A673 (cell line): ENCODE measurements around the gene COA8. TPM values are rescaled to one million over a fixed set of nuclear protein-coding genes. Genes with fewer than 3 reads are reported as not detected.

ENCODE experiments used
- BruUV-seq: library from RNA; stranded (reverse); fragments of 400-500 nt; replicated peaks from 2 replicates; lab custom pipeline; 2021; lab: Mats Ljungman, UMichigan
- CTCF ChIA-PET: fragments of 300-600 bp; sonication (Branson Sonifier 250); formaldehyde crosslinking; loops from one replicate; lab custom pipeline; 2022; ENCODE audit warnings: antibody characterized with exemption; lab: Charles Lee
- POLR2A ChIA-PET: fragments of 300-600 bp; sonication (Branson Sonifier 250); formaldehyde crosslinking; loops from one replicate; lab custom pipeline; 2022; ENCODE audit warnings: antibody characterized with exemption; ENCODE audit not compliant: low non-redundant PET; lab: Charles Lee
- DNase-seq: peaks from one replicate; pipeline ENCODE4 v3.0.0-alpha.2; 2015; ENCODE audit warnings: low spot score
- H3K27ac ChIP-seq: fragments of 200-600 bp; sonication (generic); 2 replicates; pipeline ENCODE4 v1.5.1; 2016; ENCODE audit warnings: mixed run types, low read depth, mild to moderate bottlenecking, mixed read lengths, antibody characterized with exemption, low read length; ENCODE audit not compliant: poor library complexity, severe bottlenecking
- H3K27me3 ChIP-seq: fragments of 200-600 bp; sonication (generic); replicated peaks from 2 replicates; pipeline ENCODE4 v1.6.1; 2017; ENCODE audit warnings: mixed run types, low read depth, mild to moderate bottlenecking, mixed read lengths, antibody characterized with exemption, low read length; ENCODE audit not compliant: insufficient read depth, poor library complexity
- H3K36me3 ChIP-seq: fragments of 200-600 bp; sonication (generic); 2 replicates; pipeline ENCODE4 v1.6.1; 2016; ENCODE audit warnings: mixed run types, mild to moderate bottlenecking, mixed read lengths, antibody characterized with exemption, low read length; ENCODE audit not compliant: insufficient read depth, poor library complexity, severe bottlenecking
- H3K4me1 ChIP-seq: fragments of 200-600 bp; sonication (generic); 2 replicates; pipeline ENCODE4 v1.6.1; 2017; ENCODE audit warnings: mixed run types, mild to moderate bottlenecking, mixed read lengths, antibody characterized with exemption, low read length; ENCODE audit not compliant: insufficient read depth, poor library complexity, severe bottlenecking
- H3K4me3 ChIP-seq: fragments of 200-600 bp; sonication (generic); 2 replicates; pipeline ENCODE4 v1.5.1; 2016; ENCODE audit warnings: low read depth, mixed run types, mild to moderate bottlenecking, mixed read lengths, low read length; ENCODE audit not compliant: poor library complexity, severe bottlenecking
- H3K9me3 ChIP-seq: fragments of 200-600 bp; sonication (generic); 2 replicates; pipeline ENCODE4 v1.6.1; 2016; ENCODE audit warnings: mixed run types, low read depth, mild to moderate bottlenecking, mixed read lengths, antibody characterized with exemption, low read length; ENCODE audit not compliant: poor library complexity, severe bottlenecking
- CTCF ChIP-seq: fragments of 300-800, 200-600 bp; sonication (generic); conservative IDR thresholded peaks from 2 replicates; pipeline ENCODE4 v1.5.1; 2017; ENCODE audit warnings: low read depth, mild to moderate bottlenecking, antibody characterized with exemption, low read length, moderate library complexity, mixed read lengths
- EZH2 ChIP-seq: fragments of 200-600 bp; sonication (generic); IDR thresholded peaks from 2 replicates; pipeline ENCODE4 v1.6.1; 2017; ENCODE audit warnings: borderline replicate concordance, low read depth, mild to moderate bottlenecking, mixed read lengths, antibody characterized with exemption, low read length; ENCODE audit not compliant: poor library complexity, severe bottlenecking
- intact Hi-C: fragments of 100-400 bp; cut with micrococcal nuclease; formaldehyde crosslinking; loops from one replicate; pipeline ENCODE4 v1.10.0; 2022; ENCODE audit not compliant: unreplicated experiment
- total RNA-seq: library from RNA; stranded (reverse); gene quantifications from 2 replicates; pipeline ENCODE4 v1.2.3, GENCODE V29; 2021

The COA8 gene
- total RNA-seq, 1 experiment from 2014 or later = 51.0 TPM

GRCh38 chr14:103611215-103611614 is 48.5 kb downstream of the COA8 start:
- Histone ChIP-seq H3K4me1 (peaks cover 15% of the 10 kb centered on the region), H3K9me3 (peaks cover 9% of the 10 kb centered on the region), H3K27me3 (no peaks in the 10 kb centered on the region), H3K4me3 (no peak overlapping the region), H3K27ac (no peak overlapping the region), H3K36me3 (no peaks in the 10 kb centered on the region)
- ChIA-PET POLR2A (no interaction called here), CTCF (no interaction called here)
- TF ChIP-seq CTCF = no peak
- no peak for TF ChIP-seq EZH2
- no TSS peak for BruUV-seq
- intact Hi-C loops = no loop called here
- no peak for DNase-seq

- TF ChIP-seq CTCF (peak; percentile 39), EZH2 (no peak)
- Histone ChIP-seq H3K4me3 (no peak overlapping the region), H3K9me3 (peaks cover 9% of the 10 kb centered on the region), H3K36me3 (no peaks in the 10 kb centered on the region), H3K27me3 (no peaks in the 10 kb centered on the region), H3K4me1 (no peaks in the 10 kb centered on the region), H3K27ac (no peak overlapping the region)
- POLR2A ChIA-PET = no interaction called here
- intact Hi-C loops = no loop called here
- no TSS peak for BruUV-seq
- DNase-seq = no peak
- CTCF ChIA-PET = no interaction called here
Measured at GRCh38 chr14:103613517-103613916, 50.8 kb downstream of the COA8 start.

- Histone ChIP-seq H3K27ac (no peak overlapping the region), H3K9me3 (no peaks in the 10 kb centered on the region), H3K4me1 (no peaks in the 10 kb centered on the region), H3K36me3 (no peaks in the 10 kb centered on the region), H3K27me3 (no peaks in the 10 kb centered on the region), H3K4me3 (no peak overlapping the region)
- no peak for DNase-seq
- intact Hi-C loops = no loop called here
- ChIA-PET CTCF (no interaction called here), POLR2A (interaction anchor here (0.6 kb wide), 1 partner anchor 1061 kb away, joined by 4 read pairs; no protein-coding TSS in a partner anchor)
- BruUV-seq = no TSS peak
- TF ChIP-seq CTCF (no peak), EZH2 (no peak)
Measured at GRCh38 chr14:103616635-103617300, 54.0 kb downstream of the COA8 start.
